MG63 (cell line): ENCODE measurements around the gene FBP1. TPM values are rescaled to one million over a fixed set of nuclear protein-coding genes. Genes with fewer than 3 reads are reported as not detected.

Source experiments
- DNase-seq: peaks from one replicate; pipeline ENCODE4 v3.0.0-alpha.2; 2020
- H3K27me3 ChIP-seq: fragments of 250-450 bp; sonication (Bioruptor Pico); 2 replicates; pipeline ENCODE4 v1.5.1; 2020; ENCODE audit warnings: mild to moderate bottlenecking, moderate library complexity
- H3K36me3 ChIP-seq: fragments of 250-450 bp; sonication (Bioruptor Pico); 2 replicates; pipeline ENCODE4 v1.5.1; 2020; ENCODE audit warnings: mild to moderate bottlenecking, moderate library complexity
- H3K4me3 ChIP-seq: fragments of 250-450 bp; sonication (Bioruptor Pico); 2 replicates; pipeline ENCODE4 v1.5.1; 2020; ENCODE audit warnings: mild to moderate bottlenecking, moderate library complexity
- H3K9me3 ChIP-seq: fragments of 250-450 bp; sonication (Bioruptor Pico); 2 replicates; pipeline ENCODE4 v1.5.1; 2020; ENCODE audit warnings: mild to moderate bottlenecking, moderate library complexity
- total RNA-seq: library from RNA; depleted of rRNA; stranded (reverse); fragments of >200 nt; shearing (Covaris generic); gene quantifications from 2 replicates; pipeline ENCODE4 v1.2.3, GENCODE V29; 2014; ENCODE audit warnings: low replicate concordance

The FBP1 gene
- total RNA-seq, 1 experiment from 2014 or later: not detected

- Histone ChIP-seq H3K9me3 (no peaks in the 10 kb centered on the region), H3K4me3 (no peak overlapping the region)
Observed at GRCh38 chr9:94632737-94633136, 6.6 kb downstream of the FBP1 start.

GRCh38 chr9:94631599-94631998 is 7.7 kb downstream of the FBP1 start:
- no peak for DNase-seq
- no peaks in the 10 kb centered on the region for H3K9me3 ChIP-seq
- H3K27me3 ChIP-seq: no peaks in the 10 kb centered on the region
- H3K4me3 ChIP-seq: no peak overlapping the region
- H3K36me3 ChIP-seq: no peaks in the 10 kb centered on the region

More at GRCh38 chr9:94632737-94633136, 6.6 kb downstream of the FBP1 start:
- peak; percentile 81 for DNase-seq
- Histone ChIP-seq H3K27me3 (no peaks in the 10 kb centered on the region), H3K36me3 (no peaks in the 10 kb centered on the region)

GRCh38 chr9:94630833-94631232 is 8.5 kb downstream of the FBP1 start:
- no peaks in the 10 kb centered on the region for H3K36me3 ChIP-seq
- H3K27me3 ChIP-seq: no peaks in the 10 kb centered on the region
- no peak overlapping the region for H3K4me3 ChIP-seq
- DNase-seq: no peak
- H3K9me3 ChIP-seq: no peaks in the 10 kb centered on the region

GRCh38 chr9:94630281-94630680 is 9.0 kb downstream of the FBP1 start:
- Histone ChIP-seq H3K36me3 (no peaks in the 10 kb centered on the region), H3K9me3 (no peaks in the 10 kb centered on the region), H3K4me3 (no peak overlapping the region), H3K27me3 (no peaks in the 10 kb centered on the region)
- DNase-seq: no peak

GRCh38 chr9:94627287-94627686 is 12.0 kb downstream of the FBP1 start:
- Histone ChIP-seq H3K36me3 (no peaks in the 10 kb centered on the region), H3K4me3 (no peak overlapping the region), H3K9me3 (no peaks in the 10 kb centered on the region), H3K27me3 (no peaks in the 10 kb centered on the region)
- no peak for DNase-seq

GRCh38 chr9:94625835-94626234 is 13.5 kb downstream of the FBP1 start:
- Histone ChIP-seq H3K4me3 (no peak overlapping the region), H3K27me3 (no peaks in the 10 kb centered on the region), H3K36me3 (no peaks in the 10 kb centered on the region), H3K9me3 (no peaks in the 10 kb centered on the region)
- no peak for DNase-seq

- no peaks in the 10 kb centered on the region for H3K36me3 ChIP-seq
- H3K9me3 ChIP-seq: no peaks in the 10 kb centered on the region
- DNase-seq: no peak
- no peak overlapping the region for H3K4me3 ChIP-seq
- no peaks in the 10 kb centered on the region for H3K27me3 ChIP-seq
Observed at GRCh38 chr9:94624629-94625028, 14.7 kb downstream of the FBP1 start.

- DNase-seq: peak; percentile 29
- H3K9me3 ChIP-seq: no peaks in the 10 kb centered on the region
- H3K27me3 ChIP-seq: no peaks in the 10 kb centered on the region
- no peak overlapping the region for H3K4me3 ChIP-seq
- no peaks in the 10 kb centered on the region for H3K36me3 ChIP-seq
Observed at GRCh38 chr9:94623253-94623652, 16.1 kb downstream of the FBP1 start.

- no peaks in the 10 kb centered on the region for H3K9me3 ChIP-seq
- no peaks in the 10 kb centered on the region for H3K27me3 ChIP-seq
- no peak for DNase-seq
- H3K36me3 ChIP-seq: no peaks in the 10 kb centered on the region
- no peak overlapping the region for H3K4me3 ChIP-seq
Observed at GRCh38 chr9:94622087-94622800, 17.1 kb downstream of the FBP1 start.

GRCh38 chr9:94619026-94619425 is 20.3 kb downstream of the FBP1 start:
- no peaks in the 10 kb centered on the region for H3K27me3 ChIP-seq
- H3K4me3 ChIP-seq: no peak overlapping the region
- no peaks in the 10 kb centered on the region for H3K9me3 ChIP-seq
- no peaks in the 10 kb centered on the region for H3K36me3 ChIP-seq
- DNase-seq: no peak

GRCh38 chr9:94613003-94613402 is 26.3 kb downstream of the FBP1 start:
- no peak overlapping the region for H3K4me3 ChIP-seq
- DNase-seq: no peak
- H3K27me3 ChIP-seq: no peaks in the 10 kb centered on the region
- no peaks in the 10 kb centered on the region for H3K36me3 ChIP-seq
- no peaks in the 10 kb centered on the region for H3K9me3 ChIP-seq

GRCh38 chr9:94612071-94612470 is 27.2 kb downstream of the FBP1 start:
- no peak for DNase-seq
- Histone ChIP-seq H3K27me3 (no peaks in the 10 kb centered on the region), H3K4me3 (no peak overlapping the region), H3K9me3 (no peaks in the 10 kb centered on the region), H3K36me3 (no peaks in the 10 kb centered on the region)

- Histone ChIP-seq H3K9me3 (no peaks in the 10 kb centered on the region), H3K4me3 (no peak overlapping the region), H3K36me3 (no peaks in the 10 kb centered on the region), H3K27me3 (no peaks in the 10 kb centered on the region)
- DNase-seq: no peak
Observed at GRCh38 chr9:94611638-94612068, 27.7 kb downstream of the FBP1 start.

GRCh38 chr9:94610181-94610606 is 29.1 kb downstream of the FBP1 start:
- Histone ChIP-seq H3K27me3 (no peaks in the 10 kb centered on the region), H3K36me3 (no peaks in the 10 kb centered on the region), H3K9me3 (no peaks in the 10 kb centered on the region), H3K4me3 (no peak overlapping the region)
- no peak for DNase-seq

GRCh38 chr9:94607423-94607691 is 32.0 kb downstream of the FBP1 start:
- Histone ChIP-seq H3K9me3 (no peaks in the 10 kb centered on the region), H3K36me3 (no peaks in the 10 kb centered on the region), H3K4me3 (no peak overlapping the region), H3K27me3 (no peaks in the 10 kb centered on the region)
- no peak for DNase-seq

- DNase-seq: no peak
- no peaks in the 10 kb centered on the region for H3K27me3 ChIP-seq
- no peak overlapping the region for H3K4me3 ChIP-seq
Observed at GRCh38 chr9:94606646-94607422, 32.5 kb downstream of the FBP1 start.

GRCh38 chr9:94603259-94604160 is 35.8 kb downstream of the FBP1 start:
- Histone ChIP-seq H3K27me3 (no peaks in the 10 kb centered on the region), H3K36me3 (no peaks in the 10 kb centered on the region), H3K9me3 (no peaks in the 10 kb centered on the region), H3K4me3 (no peak overlapping the region)
- DNase-seq: peak; percentile 43

More at GRCh38 chr9:94606646-94607422, 32.5 kb downstream of the FBP1 start:
- H3K9me3 ChIP-seq: no peaks in the 10 kb centered on the region
- H3K36me3 ChIP-seq: no peaks in the 10 kb centered on the region
